HG02981 (cell line): ENCODE data around the gene JMJD7.

Experiments used
- ATAC-seq: cut with Tn5 transposase; IDR thresholded peaks from one replicate; pipeline ENCODE4 v1.9.1; 2021; ENCODE audit warnings: mild to moderate bottlenecking, moderate library complexity; ENCODE audit not compliant: unreplicated experiment

JMJD7 gene

DNA sequence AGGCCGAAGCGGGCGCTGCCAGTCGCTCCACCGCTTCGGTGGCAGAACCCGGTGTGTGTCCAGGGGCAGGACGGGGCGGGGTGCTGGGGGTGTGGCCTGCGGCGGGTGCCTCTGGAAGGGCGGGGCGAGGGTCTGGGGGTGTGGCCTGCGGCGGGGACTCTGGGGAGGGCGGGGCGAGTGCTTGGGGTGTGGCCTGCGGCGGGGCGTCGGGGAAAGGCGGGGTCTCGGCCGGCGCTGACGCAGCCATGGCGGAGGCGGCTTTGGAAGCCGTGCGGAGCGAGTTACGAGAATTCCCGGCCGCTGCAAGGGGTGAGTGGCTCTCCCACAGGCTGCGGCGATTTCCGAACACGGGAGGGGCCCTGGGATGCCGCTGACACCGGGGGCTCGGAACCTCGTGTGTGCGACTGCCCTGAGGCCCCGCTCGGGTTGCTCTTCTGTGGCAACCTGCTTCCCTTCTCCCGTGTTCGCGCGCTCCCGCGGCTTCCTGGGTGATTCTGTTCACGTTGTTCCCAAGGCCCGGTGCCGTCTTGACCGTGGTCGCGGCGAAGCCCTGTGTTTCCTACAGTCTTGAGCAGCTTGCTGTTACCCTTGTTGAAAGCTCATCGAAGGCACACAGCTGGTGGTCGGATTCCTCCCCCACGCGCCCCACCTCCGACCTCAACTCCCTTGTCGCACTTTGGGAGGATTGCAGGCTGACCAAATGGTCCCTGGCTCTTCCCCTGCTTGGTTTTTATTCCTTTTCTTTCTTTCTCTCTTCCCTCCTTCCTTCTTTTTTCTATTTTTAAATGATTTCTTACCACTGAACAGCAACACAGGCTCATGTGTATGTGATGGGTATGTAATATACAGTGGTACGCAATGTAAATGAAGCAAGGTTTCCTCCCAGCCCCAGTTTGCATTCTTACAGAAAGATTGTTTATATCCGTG, at the start of gene JMJD7:
TSS of gene JMJD7 (plus strand) at position 213 of the 927 bp plus-strand sequence. CDS start at position 246, 33 bp downstream.
- peak; percentile 66 for ATAC-seq

DNA sequence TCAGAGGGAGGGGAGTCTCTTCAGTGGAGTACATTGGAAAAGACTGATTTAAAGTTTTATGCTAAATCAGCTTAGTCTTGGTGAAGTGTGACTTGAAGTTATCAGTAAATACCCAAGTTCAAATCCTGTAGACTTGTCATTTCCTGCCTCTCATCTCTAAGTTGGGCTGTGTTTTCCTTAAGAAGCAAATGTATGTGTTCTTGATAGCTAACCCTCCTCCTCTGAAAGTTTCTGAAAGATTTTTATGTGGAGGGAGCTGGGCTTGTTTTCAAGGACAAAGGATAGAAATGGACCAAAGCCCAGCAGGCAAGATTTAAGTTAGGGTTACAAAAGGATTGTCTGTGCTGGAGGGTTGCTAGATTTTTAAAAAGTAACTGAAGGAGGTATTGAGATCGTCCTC, 49.4 kb upstream of the JMJD7 start:
- ATAC-seq = no peak

DNA sequence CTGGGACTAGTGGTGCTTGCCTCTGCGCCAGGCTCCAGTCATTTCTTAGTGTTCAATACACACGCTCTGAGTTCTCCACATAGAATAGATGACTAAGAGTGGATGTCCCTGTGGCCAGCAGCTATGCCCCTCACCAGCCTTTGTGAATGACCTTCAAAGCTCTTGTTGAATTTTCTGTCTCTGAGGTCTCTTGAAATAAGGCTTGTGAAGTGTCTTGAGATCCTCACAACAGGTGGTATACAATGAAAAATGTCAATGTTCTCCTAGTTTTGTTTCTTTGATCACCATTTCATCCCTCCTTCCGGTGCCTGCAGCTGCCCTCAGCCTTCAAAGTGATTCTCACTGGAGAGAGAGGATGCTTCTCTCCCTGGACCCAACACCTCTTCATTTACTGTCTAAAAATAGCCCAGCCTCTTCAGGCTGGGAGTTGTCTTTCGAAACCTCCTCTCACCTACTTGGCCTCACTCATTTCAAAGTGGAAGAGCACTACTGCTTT, 48.2 kb upstream of the JMJD7 start:
- ATAC-seq = no peak

DNA sequence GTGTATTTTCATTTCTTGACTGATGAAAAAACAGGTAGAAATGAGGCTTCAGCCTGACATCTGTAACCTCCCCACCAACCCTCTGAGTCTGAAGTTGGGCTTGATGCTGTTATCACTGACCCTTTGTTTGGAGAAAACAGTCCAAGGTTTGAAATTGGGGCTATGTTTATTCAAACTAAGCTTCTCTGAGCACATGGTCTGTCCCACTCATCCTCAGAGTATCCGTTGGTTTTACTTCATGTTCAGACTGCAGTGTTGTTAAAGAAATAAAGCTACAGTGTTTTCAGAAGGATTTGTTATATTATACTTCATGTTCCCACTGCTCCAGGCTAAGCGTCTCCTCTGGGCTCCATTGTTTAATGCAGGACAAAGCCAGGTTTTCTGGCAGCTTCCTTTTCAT, 47.6 kb upstream of the JMJD7 start:
- no peak for ATAC-seq

DNA sequence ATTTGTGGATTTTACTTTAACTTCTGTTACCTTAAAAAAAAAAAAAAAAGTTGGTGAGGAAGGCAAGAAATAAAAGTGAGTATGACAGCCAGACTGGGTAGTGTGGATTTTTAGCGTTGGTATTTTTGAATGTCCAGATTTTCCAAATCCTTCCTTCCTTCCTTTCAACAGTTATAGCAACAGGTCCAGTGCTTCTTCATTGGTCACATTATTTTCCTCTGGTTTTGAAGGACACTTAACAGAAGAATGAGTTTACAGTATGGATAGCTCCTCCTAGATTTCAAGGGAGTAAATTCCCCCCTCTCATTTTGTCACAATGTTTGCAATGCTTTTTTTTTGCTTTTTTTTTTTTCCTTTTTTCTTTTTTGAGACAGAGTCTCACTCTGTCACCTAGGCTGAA, 47.2 kb upstream of the JMJD7 start:
- no peak for ATAC-seq

DNA sequence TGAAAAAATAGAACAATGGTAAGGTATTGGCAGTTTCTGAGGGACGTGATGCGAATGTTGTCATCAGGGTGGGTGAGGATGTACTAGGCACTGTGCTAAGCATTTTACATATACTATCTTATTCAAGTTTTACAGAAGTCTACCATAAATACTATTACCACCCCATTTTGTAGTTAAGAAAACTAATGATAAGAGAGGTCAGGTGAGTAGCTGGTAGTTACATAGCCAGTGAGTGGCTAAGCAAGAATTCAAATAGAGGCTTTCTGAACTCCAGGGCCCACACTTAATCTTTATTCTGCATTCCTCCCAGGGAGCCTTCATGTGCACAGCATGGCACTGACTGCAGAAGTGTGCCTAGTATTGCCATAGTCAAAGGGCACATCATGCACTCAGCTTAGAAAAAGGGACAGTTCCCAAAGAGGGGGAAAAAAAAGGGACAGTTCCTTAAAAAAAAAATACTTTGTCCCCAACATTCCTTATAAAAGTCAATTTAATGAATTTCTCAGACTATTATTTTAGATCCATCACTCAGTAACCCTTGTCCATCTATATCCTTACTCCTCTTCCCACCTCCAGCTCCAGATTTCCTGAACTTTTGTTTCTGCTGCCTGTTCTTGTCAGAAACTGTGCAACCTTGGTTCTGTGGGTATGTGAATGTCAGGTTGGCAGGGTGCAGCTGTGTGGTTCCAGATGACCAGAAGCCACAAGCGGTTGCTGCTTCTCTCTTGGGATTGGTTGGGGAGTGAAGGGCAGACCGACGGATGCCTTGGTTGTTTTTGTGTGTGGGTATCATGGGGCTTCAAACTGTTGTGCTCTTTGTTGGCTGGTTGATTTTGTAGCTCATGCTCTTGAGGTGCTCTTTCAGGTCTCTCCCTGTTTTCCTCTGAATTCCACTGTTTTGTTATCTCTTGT, 45.3 kb upstream of the JMJD7 start:
- ATAC-seq = no peak

DNA sequence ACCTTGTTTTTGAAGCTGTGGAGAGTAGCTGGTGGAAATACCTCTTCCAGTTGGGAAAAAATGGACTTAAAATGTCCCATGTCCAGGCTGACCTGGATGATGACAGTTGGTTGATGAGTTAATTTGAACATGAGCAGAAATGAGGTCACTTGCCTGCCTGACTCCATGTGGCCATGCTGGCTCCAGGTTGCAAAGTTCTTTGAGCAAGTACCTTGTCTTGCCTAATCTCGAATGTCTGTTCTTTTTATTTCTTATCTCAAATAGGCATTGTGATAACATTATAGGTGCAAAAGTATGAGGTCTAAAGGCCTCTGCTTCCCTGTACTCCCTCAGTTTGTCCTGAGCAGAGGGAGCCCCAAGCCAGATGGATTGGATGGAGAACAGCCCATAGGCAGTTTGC, 44.6 kb upstream of the JMJD7 start:
- ATAC-seq = no peak

DNA sequence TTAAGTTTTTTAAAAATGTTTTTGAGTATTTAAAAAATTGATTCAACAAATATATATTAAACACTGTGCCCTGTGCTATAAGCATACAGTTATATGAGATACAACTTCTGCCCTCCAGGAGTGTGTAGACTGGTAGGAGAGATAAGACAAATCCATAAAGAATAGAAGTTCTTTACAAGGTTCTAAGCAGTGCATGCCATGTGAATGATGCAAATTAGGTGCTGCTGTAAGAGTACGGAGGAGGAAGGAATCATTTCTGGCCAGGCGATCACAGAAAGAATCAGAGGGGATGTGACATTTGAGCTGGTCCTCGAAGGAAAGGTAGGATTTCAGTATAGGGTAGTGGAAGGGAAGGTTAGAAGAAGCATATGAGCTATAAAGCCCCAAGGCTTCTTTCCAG, 39.6 kb upstream of the JMJD7 start:
- no peak for ATAC-seq

DNA sequence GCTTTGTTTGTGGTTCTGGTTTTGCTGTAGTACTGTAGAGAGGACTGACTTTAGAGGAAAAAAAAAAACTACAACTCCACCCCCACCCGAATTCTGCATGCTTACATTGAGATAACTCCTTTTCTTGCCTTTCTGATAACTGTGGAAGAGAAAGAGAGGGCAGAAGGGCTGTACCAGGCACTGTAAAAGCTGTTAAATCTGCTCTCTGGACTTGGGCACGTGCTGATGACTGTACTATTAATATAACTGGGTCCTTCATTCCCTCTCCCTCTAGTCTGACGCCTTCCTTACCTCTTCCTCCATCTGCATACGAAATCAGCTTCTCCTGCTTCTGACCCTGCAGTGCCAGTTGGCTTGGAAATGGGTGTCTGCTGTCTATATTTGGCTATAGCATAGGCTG, 38.7 kb upstream of the JMJD7 start:
- no peak for ATAC-seq

DNA sequence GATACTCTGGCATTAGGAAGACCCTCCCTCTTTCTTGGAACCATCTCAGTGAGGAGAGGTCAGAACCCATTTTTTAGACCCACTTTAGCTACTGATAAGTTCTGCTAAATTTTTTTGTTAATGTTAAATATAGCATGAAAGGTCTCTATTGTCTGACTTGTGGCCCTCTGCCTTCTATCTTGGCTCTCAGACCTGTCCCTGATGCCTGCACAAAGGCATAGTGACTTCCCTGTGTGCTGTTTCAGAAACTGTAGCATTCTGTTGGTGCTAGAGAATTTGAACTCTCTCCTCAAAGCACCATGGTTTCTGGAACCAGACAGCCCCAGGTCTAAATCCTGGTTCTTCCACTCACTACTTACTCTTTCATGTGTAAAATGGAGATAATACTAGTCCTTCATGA, 38.2 kb upstream of the JMJD7 start:
- no peak for ATAC-seq

DNA sequence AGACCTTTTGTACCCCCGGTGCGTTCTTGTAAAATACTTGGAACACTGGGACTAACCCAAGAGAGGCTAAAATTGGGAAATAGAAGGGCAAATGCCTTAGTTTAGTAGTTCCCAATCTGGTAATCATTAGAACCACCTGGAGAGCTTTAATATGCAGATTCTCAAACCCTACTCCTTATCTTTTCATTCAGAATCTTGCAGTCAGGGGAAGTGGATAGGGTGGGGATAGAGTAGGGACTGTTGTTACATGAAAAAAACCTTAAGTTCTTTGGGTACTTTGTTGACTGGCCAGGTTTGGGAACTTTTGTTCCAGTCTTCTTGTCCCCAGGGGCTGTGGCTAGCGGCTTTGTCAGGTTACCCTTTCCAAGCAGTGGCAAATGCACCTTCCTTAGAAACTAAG, 37.7 kb upstream of the JMJD7 start:
- ATAC-seq = no peak

DNA sequence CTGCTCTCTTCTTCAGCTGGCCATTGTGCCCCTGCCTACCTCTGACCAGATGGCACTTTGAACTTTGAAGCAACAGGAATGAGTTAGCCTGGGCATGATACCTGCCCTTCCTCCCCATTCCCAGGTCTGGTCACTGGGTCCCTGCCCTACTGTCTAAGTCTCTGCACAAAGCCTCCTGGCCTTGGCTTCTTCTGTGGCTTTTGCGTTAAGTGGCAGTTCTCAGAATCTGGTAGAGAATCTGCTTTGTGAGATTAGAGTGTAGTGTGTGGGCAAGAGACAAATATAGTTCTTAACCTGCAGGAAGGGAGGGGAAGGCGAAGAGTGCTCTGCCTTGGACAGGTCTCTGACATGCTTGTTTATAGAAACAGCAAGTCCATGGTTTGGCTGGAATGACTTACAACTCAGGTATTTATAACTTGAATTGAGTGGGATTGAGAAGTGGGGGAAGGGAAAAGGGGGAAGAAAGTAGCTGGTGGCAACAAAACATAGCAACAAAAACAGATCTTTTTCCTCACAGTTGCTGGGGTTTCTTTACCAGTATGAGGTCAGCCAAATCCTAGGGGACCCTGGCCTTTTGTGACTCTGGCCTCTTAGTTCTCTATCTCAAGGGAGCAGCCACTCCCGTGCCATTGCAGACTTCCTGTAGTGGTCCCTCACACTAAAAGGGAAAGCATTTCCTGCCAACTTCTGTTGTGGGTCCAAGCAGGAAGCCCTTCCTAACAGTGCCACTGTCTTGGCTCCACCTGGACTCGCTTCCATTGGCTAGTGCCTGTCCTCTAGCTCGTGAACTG, 36.9 kb upstream of the JMJD7 start:
- ATAC-seq = no peak

DNA sequence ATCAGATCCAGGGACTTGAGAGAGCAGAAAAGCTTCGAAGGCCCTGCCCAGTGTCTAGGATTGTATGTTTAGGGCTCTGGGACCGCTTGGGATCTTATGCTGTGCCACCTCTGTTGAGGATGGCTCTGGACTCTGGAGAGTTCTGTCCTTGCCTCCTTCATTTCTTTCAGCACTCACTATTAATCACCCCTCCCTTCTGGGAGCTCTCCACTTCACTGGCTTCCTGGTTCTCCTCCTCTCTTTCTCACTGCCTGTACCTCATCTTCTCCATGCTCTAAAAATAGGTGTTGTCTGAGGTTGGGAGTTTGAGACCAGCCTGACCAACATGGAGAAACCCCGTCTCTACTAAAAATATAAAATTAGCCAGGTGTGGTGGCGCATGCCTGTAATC, 36.4 kb upstream of the JMJD7 start:
- ATAC-seq = no peak

DNA sequence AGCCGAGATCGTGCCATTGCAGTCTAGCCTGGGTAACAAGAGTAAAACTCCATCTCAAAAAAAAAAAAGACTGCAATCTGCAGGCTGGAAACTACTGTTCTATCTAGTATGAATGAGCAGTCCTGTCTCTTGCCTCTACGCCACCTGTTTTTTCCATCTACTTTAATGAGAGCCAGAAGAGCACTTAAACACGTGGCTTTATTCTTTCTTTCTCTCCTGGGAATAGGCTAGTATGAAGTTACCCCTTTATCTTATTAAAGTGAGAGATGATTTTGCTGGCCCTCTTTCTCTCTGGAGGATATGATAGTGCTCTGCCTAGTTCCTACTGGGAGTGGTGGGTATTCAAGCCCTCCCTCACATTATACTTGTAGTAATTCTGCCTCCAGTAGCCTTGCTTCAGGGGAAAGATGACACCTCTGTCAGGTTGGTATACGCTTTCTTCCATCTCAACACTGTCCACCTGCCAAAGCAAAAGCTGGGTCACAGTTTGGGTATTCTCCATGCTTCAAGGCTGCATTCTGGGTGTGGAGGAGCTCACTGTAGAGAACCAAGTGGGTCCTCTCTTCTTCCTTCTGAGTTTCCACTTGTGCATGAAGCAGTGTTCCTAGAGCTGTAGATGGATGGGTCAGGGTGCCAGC, 35.8 kb upstream of the JMJD7 start:
- ATAC-seq = no peak

DNA sequence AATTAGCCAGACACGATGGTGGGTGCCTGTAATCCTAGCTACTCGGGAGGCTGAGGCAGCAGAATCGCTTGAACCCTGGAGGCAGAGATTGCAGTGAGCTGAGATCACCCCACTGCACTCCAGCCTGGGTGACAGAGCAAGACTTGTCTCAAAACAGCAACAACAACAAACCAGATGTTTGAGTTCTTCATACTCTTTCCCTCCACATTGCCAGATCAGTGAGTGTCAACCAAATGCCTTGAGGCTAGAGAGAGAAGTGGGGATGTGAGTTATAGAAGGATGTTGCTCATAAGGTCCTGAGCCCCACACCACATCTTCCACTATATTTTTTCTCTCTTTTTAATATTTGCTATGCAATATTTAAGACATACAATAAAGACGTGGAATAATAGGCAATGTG, 33.8 kb upstream of the JMJD7 start:
- no peak for ATAC-seq

DNA sequence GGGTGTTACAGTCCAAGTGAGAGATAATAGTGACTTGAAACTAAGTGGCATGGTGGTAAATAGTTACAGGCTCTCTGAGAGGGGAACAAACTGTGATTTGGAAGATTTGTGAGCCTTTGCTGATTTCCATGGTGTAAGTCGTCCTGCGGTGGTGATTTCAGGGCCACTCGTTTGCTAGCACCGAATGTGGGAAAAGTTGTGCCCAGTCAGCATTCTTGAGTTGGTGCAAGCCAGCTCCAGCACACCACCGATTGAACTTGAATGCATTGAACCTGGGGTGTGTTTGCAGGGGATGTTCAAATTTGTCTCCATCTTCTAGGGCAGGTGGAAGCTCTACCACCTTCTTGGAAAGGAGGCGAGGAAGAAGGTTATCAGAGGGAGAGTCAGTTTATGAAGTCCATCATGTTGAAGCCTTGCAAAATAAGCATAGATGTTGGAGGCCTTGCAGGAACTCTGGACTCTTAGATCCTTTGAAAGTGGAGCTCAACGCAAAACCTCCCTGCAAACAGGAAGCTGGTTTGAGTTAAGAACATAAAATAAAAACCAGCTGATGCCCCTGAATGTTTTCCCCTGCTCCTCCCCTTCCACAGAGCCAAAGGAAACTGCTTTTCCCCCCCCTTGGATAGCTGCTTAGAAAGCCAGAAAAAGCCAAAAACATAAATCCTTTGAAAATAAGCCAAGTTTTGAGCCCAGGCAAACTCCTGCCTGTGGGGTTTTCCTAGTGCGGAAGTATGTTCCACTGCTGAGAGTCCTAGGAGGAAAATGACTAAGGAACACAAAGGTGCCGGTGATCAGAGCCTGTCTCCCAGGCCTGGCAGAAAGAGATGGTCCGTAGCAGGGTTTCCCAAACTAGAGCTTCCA, 31.7 kb upstream of the JMJD7 start:
- no peak for ATAC-seq

DNA sequence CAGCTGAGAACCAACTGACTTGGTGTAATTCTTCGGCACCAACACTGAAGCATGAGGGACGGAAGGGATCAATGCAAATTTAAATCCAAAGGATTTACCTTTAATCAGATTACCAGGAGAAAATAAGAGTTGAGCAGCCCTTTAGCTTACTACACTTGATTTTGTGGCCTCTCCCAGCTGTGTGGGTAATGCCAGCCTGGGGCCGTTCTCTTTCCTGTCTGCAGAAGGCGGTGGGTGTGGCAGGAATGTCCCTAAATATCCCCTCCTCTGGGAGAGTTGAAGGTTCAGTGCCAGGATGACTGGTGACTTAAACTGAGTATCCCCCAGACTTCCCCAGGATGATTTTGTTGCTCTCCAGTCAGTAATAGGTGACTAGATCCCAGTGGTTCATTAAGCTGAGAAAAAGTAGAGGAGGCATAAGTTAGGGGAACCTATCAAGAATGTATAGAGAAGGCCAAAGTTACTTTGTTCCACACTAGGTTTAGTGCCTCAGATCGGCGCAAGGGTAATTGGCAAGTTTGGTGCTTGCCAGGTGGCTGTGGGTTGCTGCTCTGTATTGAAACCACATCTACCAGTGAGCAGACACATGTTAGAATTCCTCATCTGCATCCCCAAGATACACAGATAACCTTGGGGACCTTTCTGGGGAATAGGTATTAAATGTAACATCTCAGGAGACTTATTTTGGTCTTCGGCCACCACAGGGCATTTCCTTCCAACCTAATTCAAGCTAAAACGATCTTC, 30.5 kb upstream of the JMJD7 start:
- no peak for ATAC-seq

DNA sequence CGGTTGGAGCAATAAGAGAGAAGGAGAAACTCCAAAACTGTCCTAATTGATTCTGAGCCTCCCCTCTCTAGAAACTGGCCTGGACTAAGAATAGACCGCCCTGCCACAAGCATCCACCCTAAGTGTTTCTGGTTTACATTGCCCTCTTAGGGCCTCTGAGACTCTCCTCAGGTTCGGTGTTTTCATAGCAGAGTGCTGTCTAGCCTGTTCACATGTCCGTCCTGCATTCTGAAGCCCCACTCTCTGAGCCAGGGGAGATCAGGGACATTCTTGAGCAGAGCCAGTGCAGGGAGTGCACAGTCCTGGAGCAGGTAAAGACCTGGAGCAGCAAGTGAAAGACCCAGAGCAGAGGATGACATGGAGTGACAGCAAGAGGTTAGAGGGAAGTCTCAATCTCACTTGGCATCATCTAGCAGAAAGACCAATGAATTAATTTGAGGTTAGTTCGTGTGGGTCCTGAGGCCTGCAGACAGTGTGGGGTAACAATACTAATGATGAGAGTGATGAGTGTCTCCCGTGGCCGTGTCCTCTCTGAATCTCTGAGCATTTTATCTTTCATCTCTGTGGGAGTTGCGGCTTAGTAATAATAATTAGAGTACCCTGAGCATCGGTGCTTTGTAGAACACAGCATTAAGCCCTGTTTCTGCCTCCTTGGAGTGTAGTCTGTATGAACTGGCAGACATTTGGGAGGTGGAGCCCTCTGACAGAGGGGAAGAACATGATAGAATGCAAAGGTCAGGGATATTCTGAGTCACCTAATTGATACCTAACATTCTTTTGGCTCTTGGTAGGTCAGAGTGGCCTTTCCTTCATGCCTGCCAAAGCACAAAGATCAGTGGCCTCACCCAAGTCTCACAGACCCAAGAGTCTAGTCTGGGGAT, 29.0 kb upstream of the JMJD7 start:
- ATAC-seq = no peak
